Loucy (cell line): ENCODE results near the gene WDR31.
A peak's percentile ranks its signal among the peaks of the same experiment; 100 is the strongest.

Experiments used
- EZH2phosphoT487 ChIP-seq: fragments of 200-600 bp; IDR thresholded peaks from 2 replicates; pipeline ENCODE4 v1.6.1; 2018; ENCODE audit warnings: antibody characterized with exemption, mild to moderate bottlenecking, moderate library complexity, borderline replicate concordance
- TF ChIP-seq, protein P1 (sequence below): fragments of 200-600 bp; sonication (generic); conservative IDR thresholded peaks from 2 replicates; pipeline ENCODE4 v1.5.1; 2014; ENCODE audit warnings: mild to moderate bottlenecking, antibody characterized with exemption, low read length

DNA sequence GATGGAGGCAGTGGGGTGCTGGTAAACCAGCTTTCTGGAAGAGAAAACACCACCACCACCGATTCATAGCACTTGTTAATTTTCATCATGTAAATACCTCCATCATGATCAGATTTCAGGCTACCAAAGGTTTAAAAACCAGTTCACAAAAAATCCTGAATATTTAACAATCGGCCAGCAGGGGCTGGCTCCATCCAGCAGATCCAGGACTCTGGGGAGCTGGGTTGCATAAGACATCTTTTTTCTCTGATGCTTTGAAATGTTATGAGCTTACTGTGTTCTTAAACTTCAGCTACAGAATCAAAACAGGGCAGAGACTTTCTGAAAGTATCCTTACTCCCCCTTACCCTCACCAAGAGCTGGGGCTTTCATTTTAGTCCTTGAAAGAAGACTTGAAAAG lies 22.3 kb downstream of the WDR31 start:
- TF ChIP-seq, protein P1, sequence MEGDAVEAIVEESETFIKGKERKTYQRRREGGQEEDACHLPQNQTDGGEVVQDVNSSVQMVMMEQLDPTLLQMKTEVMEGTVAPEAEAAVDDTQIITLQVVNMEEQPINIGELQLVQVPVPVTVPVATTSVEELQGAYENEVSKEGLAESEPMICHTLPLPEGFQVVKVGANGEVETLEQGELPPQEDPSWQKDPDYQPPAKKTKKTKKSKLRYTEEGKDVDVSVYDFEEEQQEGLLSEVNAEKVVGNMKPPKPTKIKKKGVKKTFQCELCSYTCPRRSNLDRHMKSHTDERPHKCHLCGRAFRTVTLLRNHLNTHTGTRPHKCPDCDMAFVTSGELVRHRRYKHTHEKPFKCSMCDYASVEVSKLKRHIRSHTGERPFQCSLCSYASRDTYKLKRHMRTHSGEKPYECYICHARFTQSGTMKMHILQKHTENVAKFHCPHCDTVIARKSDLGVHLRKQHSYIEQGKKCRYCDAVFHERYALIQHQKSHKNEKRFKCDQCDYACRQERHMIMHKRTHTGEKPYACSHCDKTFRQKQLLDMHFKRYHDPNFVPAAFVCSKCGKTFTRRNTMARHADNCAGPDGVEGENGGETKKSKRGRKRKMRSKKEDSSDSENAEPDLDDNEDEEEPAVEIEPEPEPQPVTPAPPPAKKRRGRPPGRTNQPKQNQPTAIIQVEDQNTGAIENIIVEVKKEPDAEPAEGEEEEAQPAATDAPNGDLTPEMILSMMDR = 0 out of 2 replicates have a peak, but pooled peaks have one; percentile 17
- no peak for TF ChIP-seq EZH2phosphoT487
